NCI-H2196 treated with DMSO at 0.1 percent for 48 hours (cell line): ENCODE measurements around the gene FBXO17.
"Not testable (repeated sequence)": the region's sequence is repeated elsewhere in the genome, so short reads cannot be mapped to it uniquely, and the experiment has no call there.

ENCODE experiments used
- DNase-seq: peaks from one replicate; lab custom pipeline; 2025; ENCODE audit not compliant: unreplicated experiment; lab: John Stamatoyannopoulos, UW

FBXO17 gene

GRCh38 chr19:38980583-38981374 is 5.2 kb upstream of the FBXO17 start:
- DNase-seq: no peak

GRCh38 chr19:38979812-38980211 is 4.3 kb upstream of the FBXO17 start:
- DNase-seq: no peak

- no peak for DNase-seq
These were observed 2.8 kb upstream of the FBXO17 start for GRCh38 chr19:38978326-38978689.

GRCh38 chr19:38977445-38978325 is 2.1 kb upstream of the FBXO17 start:
- no peak for DNase-seq

GRCh38 chr19:38975861-38976271 is 324 bp upstream of the FBXO17 start:
- no peak for DNase-seq

- DNase-seq: no peak
These were observed 823 bp downstream of the FBXO17 start for GRCh38 chr19:38974624-38975213.

GRCh38 chr19:38971672-38972071 is 3.9 kb downstream of the FBXO17 start:
- no peak for DNase-seq

- no peak for DNase-seq
These were observed 4.6 kb downstream of the FBXO17 start for GRCh38 chr19:38970664-38971532.

- not testable (repeated sequence) for DNase-seq
These were observed 9.4 kb downstream of the FBXO17 start for GRCh38 chr19:38966149-38966548.

GRCh38 chr19:38964738-38965137 is 10.8 kb downstream of the FBXO17 start:
- DNase-seq: no peak

- no peak for DNase-seq
These were observed 15.9 kb downstream of the FBXO17 start for GRCh38 chr19:38959618-38960017.

GRCh38 chr19:38958301-38958700 is 17.2 kb downstream of the FBXO17 start:
- DNase-seq: no peak

- no peak for DNase-seq
These were observed 19.3 kb downstream of the FBXO17 start for GRCh38 chr19:38956264-38956663.

GRCh38 chr19:38953677-38954076 is 21.9 kb downstream of the FBXO17 start:
- no peak for DNase-seq

GRCh38 chr19:38952395-38953165 is 23.0 kb downstream of the FBXO17 start:
- DNase-seq: peak; percentile 53

- no peak for DNase-seq
These were observed 24.4 kb downstream of the FBXO17 start for GRCh38 chr19:38951187-38951586.

GRCh38 chr19:38949580-38950367 is 25.8 kb downstream of the FBXO17 start:
- peak; percentile 75 for DNase-seq

- no peak for DNase-seq
These were observed 29.1 kb downstream of the FBXO17 start for GRCh38 chr19:38946229-38947010.
